HCT116 (cell line): ENCODE measurements around the gene BRD7. TPM values are rescaled to one million over a fixed set of nuclear protein-coding genes. Genes with fewer than 3 reads are reported as not detected.

ENCODE experiments used
- ATAC-seq: fragments of 200-7000 bp; cut with Tn5 transposase; 2 replicates; pipeline ENCODE4 v1.9.1; 2020; ENCODE audit warnings: mild to moderate bottlenecking, moderate library complexity
- BruUV-seq: library from RNA; stranded (reverse); fragments of 400-500 nt; replicated peaks from 2 replicates; lab custom pipeline; 2021; lab: Mats Ljungman, UMichigan
- CTCF ChIA-PET: fragments of 300-600 bp; sonication (Branson Sonifier 250); formaldehyde crosslinking; loops from one replicate; lab custom pipeline; 2021; ENCODE audit warnings: antibody characterized with exemption; lab: Charles Lee
- POLR2A ChIA-PET: fragments of 300-600, 350-600 bp; sonication (Branson Sonifier 250); formaldehyde crosslinking; loops from one replicate; lab custom pipeline; 2021; ENCODE audit warnings: antibody characterized with exemption; lab: Charles Lee
- RAD21 ChIA-PET, 2 experiments: fragments of 300-600 bp; sonication (Branson Sonifier 250); formaldehyde crosslinking; loops; one replicate each; lab custom pipeline; 2023; ENCODE audit warnings: low total read pairs in 2 of 2; ENCODE audit not compliant: uncharacterized antibody in 2 of 2, unreplicated experiment in 2 of 2, low non-redundant PET in 1 of 2; lab: Charles Lee
- DNase-seq: peaks from one replicate; pipeline ENCODE4 v3.0.0-alpha.2; 2010; ENCODE audit warnings: low read depth, low spot score
- H2AFZ ChIP-seq: fragments of 200-600 bp; shearing (Covaris generic), sonication (generic); 2 replicates; pipeline ENCODE4 v1.6.1; 2017; ENCODE audit warnings: low read depth, mixed run types, mixed read lengths, antibody characterized with exemption, low read length; ENCODE audit not compliant: poor library complexity, severe bottlenecking
- H3K27ac ChIP-seq: 2 replicates; pipeline ENCODE4 v1.5.1; 2012; ENCODE audit warnings: low read depth, low read length
- H3K27me3 ChIP-seq: fragments of 200-600 bp; sonication (generic); 2 replicates; pipeline ENCODE4 v1.6.1; 2016; ENCODE audit warnings: mixed run types, low read length, mixed read lengths; ENCODE audit not compliant: insufficient read depth
- H3K36me3 ChIP-seq, 2 experiments: fragments of 200-500 bp in 1 of 2; fragments of 200-600 bp in 1 of 2; sonication (Bioruptor generic) in 1 of 2; sonication (generic) in 1 of 2; 2 replicates each; pipeline versions ENCODE4 v1.5.1 to v1.6.1; 2014 to 2016; ENCODE audit warnings: low read length in 2 of 2, inconsistent platforms in 1 of 2, mixed read lengths in 1 of 2, mixed run types in 1 of 2; ENCODE audit not compliant: insufficient read depth in 2 of 2, control insufficient read depth in 1 of 2
- H3K4me1 ChIP-seq, 2 experiments: fragments of 200-600 bp in 1 of 2; sonication (generic) in 1 of 2; 2 replicates each; pipeline versions ENCODE4 v1.5.1 to v1.6.1; 2012 to 2017; ENCODE audit warnings: low read length in 2 of 2, inconsistent platforms in 1 of 2, mild to moderate bottlenecking in 1 of 2, mixed read lengths in 1 of 2, mixed run types in 1 of 2, moderate library complexity in 1 of 2; ENCODE audit not compliant: insufficient read depth in 2 of 2, control insufficient read depth in 1 of 2
- H3K4me2 ChIP-seq: fragments of 200-600 bp; sonication (generic); 2 replicates; pipeline ENCODE4 v1.6.1; 2017; ENCODE audit warnings: mixed run types, low read length, mixed read lengths
- H3K4me3 ChIP-seq, 2 experiments: fragments of 200-600 bp in 1 of 2; sonication (generic) in 1 of 2; replicated peaks in 1 of 2; 2 replicates each; pipeline ENCODE4 v1.5.1; 2011 to 2016; ENCODE audit warnings: low read length in 2 of 2, control low read depth in 1 of 2, low read depth in 1 of 2, mild to moderate bottlenecking in 1 of 2, mixed read lengths in 1 of 2, mixed run types in 1 of 2
- H3K79me2 ChIP-seq: fragments of 200-600 bp; sonication (generic); 2 replicates; pipeline ENCODE4 v1.6.1; 2017; ENCODE audit warnings: mild to moderate bottlenecking, mixed run types, low read length, moderate library complexity, mixed read lengths; ENCODE audit not compliant: insufficient read depth
- H3K9ac ChIP-seq: fragments of 200-600 bp; sonication (generic); 2 replicates; pipeline ENCODE4 v1.6.1; 2016; ENCODE audit warnings: low read length, mixed read lengths
- H3K9me2 ChIP-seq: fragments of 200-600 bp; sonication (generic), shearing (Covaris generic); 2 replicates; pipeline ENCODE4 v1.6.1; 2017; ENCODE audit warnings: mixed run types, mild to moderate bottlenecking, moderate library complexity; ENCODE audit not compliant: insufficient read depth
- H3K9me3 ChIP-seq, 2 experiments: fragments of 200-500 bp in 1 of 2; fragments of 200-600 bp in 1 of 2; sonication (Bioruptor generic) in 1 of 2; sonication (generic) in 1 of 2; 2 replicates each; pipeline ENCODE4 v1.6.1; 2014 to 2017; ENCODE audit warnings: low read length in 2 of 2, mixed read lengths in 2 of 2, inconsistent platforms in 1 of 2, low read depth in 1 of 2, mild to moderate bottlenecking in 1 of 2, mixed run types in 1 of 2, moderate library complexity in 1 of 2; ENCODE audit not compliant: control insufficient read depth in 1 of 2, insufficient read depth in 1 of 2
- H4K20me1 ChIP-seq: fragments of 200-600 bp; sonication (generic), shearing (Covaris generic); 2 replicates; pipeline ENCODE4 v1.6.1; 2017; ENCODE audit warnings: mixed run types, mild to moderate bottlenecking, moderate library complexity; ENCODE audit not compliant: insufficient read depth
- ELF1 ChIP-seq: IDR thresholded peaks from 2 replicates; pipeline ENCODE4 v1.6.1; 2012; ENCODE audit warnings: low read depth, borderline replicate concordance
- EZH2 ChIP-seq: fragments of 200-600 bp; sonication (generic); IDR thresholded peaks from 2 replicates; pipeline ENCODE4 v1.6.1; 2017; ENCODE audit warnings: antibody characterized with exemption, mixed run types
- EZH2phosphoT487 ChIP-seq: fragments of 200-600 bp; IDR thresholded peaks from 2 replicates; pipeline ENCODE4 v1.6.1; 2018; ENCODE audit warnings: antibody characterized with exemption, borderline replicate concordance
- FOSL1 ChIP-seq: IDR thresholded peaks from 2 replicates; pipeline ENCODE4 v1.6.1; 2012; ENCODE audit warnings: low read depth
- JUND ChIP-seq: IDR thresholded peaks from 2 replicates; pipeline ENCODE4 v1.6.1; 2012
- POLR2A ChIP-seq: IDR thresholded peaks from 2 replicates; pipeline ENCODE4 v1.7.0; 2011; ENCODE audit warnings: borderline replicate concordance; ENCODE audit not compliant: insufficient read depth, insufficient read length; ENCODE audit errors: extremely low read depth
- POLR2AphosphoS5 ChIP-seq: IDR thresholded peaks from 2 replicates; pipeline ENCODE4 v1.6.1; 2011; ENCODE audit warnings: mild to moderate bottlenecking, low read depth, low read length, moderate library complexity
- RAD21 ChIP-seq: IDR thresholded peaks from 2 replicates; pipeline ENCODE4 v1.6.1; 2012; ENCODE audit warnings: low read depth, mild to moderate bottlenecking
- SIN3A ChIP-seq: IDR thresholded peaks from 2 replicates; pipeline ENCODE4 v1.6.1; 2012; ENCODE audit warnings: low read depth
- SP1 ChIP-seq: IDR thresholded peaks from 2 replicates; pipeline ENCODE4 v1.6.1; 2012; ENCODE audit warnings: low read depth
- SRF ChIP-seq: IDR thresholded peaks from 2 replicates; pipeline ENCODE4 v1.6.1; 2012; ENCODE audit warnings: low read depth
- YY1 ChIP-seq: IDR thresholded peaks from 2 replicates; pipeline ENCODE4 v1.6.1; 2011; ENCODE audit warnings: low read length, low read depth, moderate library complexity, mild to moderate bottlenecking; ENCODE audit not compliant: insufficient replicate concordance; ENCODE audit errors: extremely low read depth
- ZFX ChIP-seq: fragments of 450-650 bp; IDR thresholded peaks from 2 replicates; pipeline ENCODE4 v1.6.1; 2017
- ZNF274 ChIP-seq: fragments of 200-500 bp; sonication (Bioruptor generic); IDR thresholded peaks from 2 replicates; pipeline ENCODE4 v1.6.1; 2014; ENCODE audit warnings: mild to moderate bottlenecking, low read depth, low read length, inconsistent platforms
- intact Hi-C: fragments of 100-400 bp; cut with micrococcal nuclease; formaldehyde crosslinking; loops from 2 replicates; pipeline ENCODE4 v1.10.0; 2022
- total RNA-seq: library from RNA; stranded (reverse); gene quantifications from one replicate; pipeline ENCODE4 v1.2.1, GENCODE V29; 2021; ENCODE audit not compliant: unreplicated experiment
- TF ChIP-seq, protein P1 (sequence below): IDR thresholded peaks from 2 replicates; pipeline ENCODE4 v1.6.1; 2011; ENCODE audit warnings: mild to moderate bottlenecking, low read length, moderate library complexity; ENCODE audit not compliant: insufficient replicate concordance; ENCODE audit errors: extremely low read depth
- TF ChIP-seq, protein P2 (sequence below): IDR thresholded peaks from 2 replicates; pipeline ENCODE4 v1.6.1; 2012

The BRD7 gene
- total RNA-seq, 1 experiment from 2014 or later = 85.4 TPM

DNA sequence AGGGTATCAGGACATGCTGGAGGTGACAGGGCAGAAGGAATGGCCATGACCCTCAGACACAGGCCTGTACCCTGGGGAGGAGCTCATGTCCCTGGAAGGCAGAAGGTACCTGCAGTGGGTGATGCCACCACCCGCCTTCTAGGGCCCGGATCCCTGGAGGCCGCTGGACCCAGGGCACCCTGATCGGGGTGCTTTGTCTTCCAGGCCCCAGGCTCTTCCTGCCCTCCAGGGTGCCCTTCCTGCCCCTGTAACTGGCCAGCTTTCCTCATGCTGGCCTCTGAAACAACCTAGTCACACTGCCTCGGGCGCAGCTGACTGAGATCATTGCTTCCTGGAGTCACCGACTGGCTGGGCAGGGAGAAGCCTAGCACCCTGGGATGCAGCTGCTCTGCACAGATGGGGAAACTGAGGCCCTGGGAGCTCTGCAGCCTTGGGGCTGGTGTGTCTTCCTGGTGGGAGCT is 96.6 kb downstream of the BRD7 start:
- no TSS peak for BruUV-seq
- H2AFZ ChIP-seq = no peak overlapping the region
- peaks cover 4 to 6% of the 10 kb centered on the region in 2 experiments; a peak in 2 of 4 replicates for H3K4me1 ChIP-seq
- H3K9ac ChIP-seq = no peak overlapping the region
- ChIA-PET CTCF (no interaction called here), POLR2A (interaction anchor here (0.9 kb wide), 1 partner anchor 8 kb away, joined by 8 read pairs; no protein-coding TSS in a partner anchor), RAD21 (no interaction called here)
- H3K27me3 ChIP-seq = no peaks in the 10 kb centered on the region
- H3K4me2 ChIP-seq = no peak overlapping the region
- H3K4me3 ChIP-seq = no peak overlapping the region
- no peaks in the 10 kb centered on the region for H3K9me2 ChIP-seq
- ATAC-seq = no peak
- no peaks in the 10 kb centered on the region for H4K20me1 ChIP-seq
- no peaks in the 10 kb centered on the region for H3K36me3 ChIP-seq
- intact Hi-C loops = no loop called here
- TF ChIP-seq FOSL1 (no peak), EZH2 (no peak), POLR2AphosphoS5 (no peak), SP1 (no peak), SRF (no peak), YY1 (no peak), RAD21 (no peak), ZNF274 (no peak)
- peaks cover 7% of the 10 kb centered on the region; the same call in 1 of the 2 replicates for H3K79me2 ChIP-seq
- DNase-seq = no peak
- H3K27ac ChIP-seq = no peak overlapping the region
- H3K9me3 ChIP-seq = no peaks in the 10 kb centered on the region

DNA sequence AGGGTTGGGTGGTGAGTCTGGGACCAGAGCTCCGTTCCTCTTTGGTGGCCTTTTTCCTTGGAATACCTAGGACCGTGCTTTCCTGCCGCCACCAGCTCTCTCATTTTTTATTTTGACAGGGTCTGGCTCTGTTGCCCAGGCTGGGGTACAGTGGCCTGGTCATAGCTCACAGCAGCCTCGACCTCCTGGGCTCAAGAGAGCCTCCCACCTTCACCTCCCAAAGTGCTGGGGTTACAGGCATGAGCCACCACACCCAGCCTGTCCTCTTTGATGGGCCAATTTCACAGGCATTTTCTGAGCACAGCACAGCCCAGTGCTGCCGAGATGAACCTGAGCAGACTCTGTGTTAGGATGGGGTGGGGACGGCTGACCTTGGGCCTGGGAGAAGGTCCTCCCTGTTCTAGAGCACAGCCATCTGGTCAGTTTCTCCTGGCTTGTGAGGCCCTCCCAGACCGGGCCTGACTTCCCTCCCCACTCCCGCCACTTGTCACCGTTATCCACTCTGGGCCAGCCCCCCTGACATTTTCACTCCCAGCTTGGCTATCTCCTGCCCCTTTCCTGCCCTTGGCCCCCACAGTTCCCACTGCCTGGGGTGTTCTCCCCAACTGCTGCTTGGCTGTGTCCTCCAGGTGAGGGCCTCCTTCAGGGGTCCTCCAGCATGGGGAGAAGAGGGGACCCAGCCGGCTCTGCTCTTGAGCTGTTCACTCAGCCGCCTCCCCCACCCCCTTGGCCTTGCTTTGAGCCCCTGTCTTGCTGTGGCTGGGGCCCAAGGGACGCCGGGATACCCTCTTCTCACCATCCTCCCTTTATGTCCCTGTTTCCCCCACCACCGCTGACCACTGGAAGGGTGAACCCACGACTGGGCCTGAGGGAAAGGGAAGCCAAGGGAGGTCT is 97.4 kb downstream of the BRD7 start:
- ChIA-PET RAD21 (no interaction called here), POLR2A (interaction anchor here (0.6 kb wide), 1 partner anchor 20 kb away, joined by 3 read pairs; no protein-coding TSS in a partner anchor), CTCF (no interaction called here)
- TF ChIP-seq, protein P1, sequence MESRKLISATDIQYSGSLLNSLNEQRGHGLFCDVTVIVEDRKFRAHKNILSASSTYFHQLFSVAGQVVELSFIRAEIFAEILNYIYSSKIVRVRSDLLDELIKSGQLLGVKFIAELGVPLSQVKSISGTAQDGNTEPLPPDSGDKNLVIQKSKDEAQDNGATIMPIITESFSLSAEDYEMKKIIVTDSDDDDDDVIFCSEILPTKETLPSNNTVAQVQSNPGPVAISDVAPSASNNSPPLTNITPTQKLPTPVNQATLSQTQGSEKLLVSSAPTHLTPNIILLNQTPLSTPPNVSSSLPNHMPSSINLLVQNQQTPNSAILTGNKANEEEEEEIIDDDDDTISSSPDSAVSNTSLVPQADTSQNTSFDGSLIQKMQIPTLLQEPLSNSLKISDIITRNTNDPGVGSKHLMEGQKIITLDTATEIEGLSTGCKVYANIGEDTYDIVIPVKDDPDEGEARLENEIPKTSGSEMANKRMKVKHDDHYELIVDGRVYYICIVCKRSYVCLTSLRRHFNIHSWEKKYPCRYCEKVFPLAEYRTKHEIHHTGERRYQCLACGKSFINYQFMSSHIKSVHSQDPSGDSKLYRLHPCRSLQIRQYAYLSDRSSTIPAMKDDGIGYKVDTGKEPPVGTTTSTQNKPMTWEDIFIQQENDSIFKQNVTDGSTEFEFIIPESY = no peak
- no peak for TF ChIP-seq SIN3A
- TF ChIP-seq EZH2 = no peak
- TF ChIP-seq, protein P2, sequence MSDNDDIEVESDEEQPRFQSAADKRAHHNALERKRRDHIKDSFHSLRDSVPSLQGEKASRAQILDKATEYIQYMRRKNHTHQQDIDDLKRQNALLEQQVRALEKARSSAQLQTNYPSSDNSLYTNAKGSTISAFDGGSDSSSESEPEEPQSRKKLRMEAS = no peak
- no peak for TF ChIP-seq ZNF274
- TF ChIP-seq ZFX = no peak
- no peak for TF ChIP-seq POLR2AphosphoS5
- TF ChIP-seq EZH2phosphoT487 = no peak
- TF ChIP-seq JUND = no peak
- TF ChIP-seq ELF1 = no peak
- no peak for TF ChIP-seq POLR2A
- no peak for TF ChIP-seq SRF
- Histone ChIP-seq H3K4me1 (peaks cover 8 to 14% of the 10 kb centered on the region in 2 experiments; a peak in 3 of 4 replicates), H3K79me2 (peaks cover 7% of the 10 kb centered on the region; the same call in 1 of the 2 replicates), H3K9ac (no peak overlapping the region), H3K4me2 (no peak overlapping the region), H3K27ac (no peak overlapping the region), H3K9me3 (no peaks in the 10 kb centered on the region), H4K20me1 (no peaks in the 10 kb centered on the region), H3K4me3 (no peak overlapping the region), H3K27me3 (no peaks in the 10 kb centered on the region), H3K36me3 (no peaks in the 10 kb centered on the region), H3K9me2 (no peaks in the 10 kb centered on the region), H2AFZ (no peak overlapping the region)
- no TSS peak for BruUV-seq
- intact Hi-C loops = no loop called here
- ATAC-seq (no peak), DNase-seq (no peak)
